HG03045 (cell line): ENCODE data around the gene MAP3K4.

ENCODE experiments used
- ATAC-seq: cut with Tn5 transposase; IDR thresholded peaks from one replicate; pipeline ENCODE4 v1.9.1; 2021; ENCODE audit warnings: mild to moderate bottlenecking, moderate library complexity; ENCODE audit not compliant: unreplicated experiment

The MAP3K4 gene

GRCh38 chr6:161080263-161080970 lies 88.8 kb downstream of the MAP3K4 start:
- ATAC-seq, result no peak

- ATAC-seq, result no peak
Observed at GRCh38 chr6:161082215-161082614, 90.6 kb downstream of the MAP3K4 start.

DNA sequence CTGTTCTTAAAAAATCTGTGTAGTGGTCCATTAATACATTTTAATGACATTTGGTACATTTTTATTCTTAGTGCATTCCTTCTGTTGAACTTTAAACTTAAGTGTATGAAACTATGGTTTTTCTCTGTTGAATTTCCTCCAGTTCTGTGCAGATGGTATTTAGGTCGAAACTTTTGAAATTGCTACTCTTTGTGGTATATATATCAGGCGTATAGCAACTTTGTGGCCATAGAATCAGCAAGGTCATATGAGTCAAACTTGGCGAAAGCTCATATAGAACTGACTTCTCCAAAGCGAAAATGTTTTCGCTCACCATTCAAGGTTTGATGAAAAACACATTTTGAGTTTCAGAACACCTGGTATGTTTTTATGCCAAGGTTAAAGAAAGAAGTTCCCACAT lies 93.7 kb downstream of the MAP3K4 start:
- ATAC-seq, result no peak

GRCh38 chr6:161088676-161089328 lies 97.2 kb downstream of the MAP3K4 start:
- ATAC-seq, result no peak

DNA sequence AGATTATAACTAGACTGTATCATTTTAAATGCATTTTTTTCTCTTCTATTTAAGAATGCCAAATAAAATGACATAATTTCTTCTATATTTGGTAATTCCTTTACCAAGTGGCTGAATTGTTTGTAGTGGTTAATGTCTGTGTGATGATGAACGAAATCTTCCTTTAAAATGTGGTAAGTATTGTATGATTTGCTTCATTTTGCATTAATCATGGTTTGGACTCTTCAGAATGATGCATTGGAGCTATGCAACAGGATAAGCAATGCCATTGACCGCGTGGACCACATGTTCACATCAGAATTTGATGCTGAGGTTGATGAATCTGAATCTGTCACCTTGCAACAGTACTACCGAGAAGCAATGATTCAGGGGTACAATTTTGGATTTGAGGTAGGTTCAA lies 99.6 kb downstream of the MAP3K4 start:
- no peak for ATAC-seq

DNA sequence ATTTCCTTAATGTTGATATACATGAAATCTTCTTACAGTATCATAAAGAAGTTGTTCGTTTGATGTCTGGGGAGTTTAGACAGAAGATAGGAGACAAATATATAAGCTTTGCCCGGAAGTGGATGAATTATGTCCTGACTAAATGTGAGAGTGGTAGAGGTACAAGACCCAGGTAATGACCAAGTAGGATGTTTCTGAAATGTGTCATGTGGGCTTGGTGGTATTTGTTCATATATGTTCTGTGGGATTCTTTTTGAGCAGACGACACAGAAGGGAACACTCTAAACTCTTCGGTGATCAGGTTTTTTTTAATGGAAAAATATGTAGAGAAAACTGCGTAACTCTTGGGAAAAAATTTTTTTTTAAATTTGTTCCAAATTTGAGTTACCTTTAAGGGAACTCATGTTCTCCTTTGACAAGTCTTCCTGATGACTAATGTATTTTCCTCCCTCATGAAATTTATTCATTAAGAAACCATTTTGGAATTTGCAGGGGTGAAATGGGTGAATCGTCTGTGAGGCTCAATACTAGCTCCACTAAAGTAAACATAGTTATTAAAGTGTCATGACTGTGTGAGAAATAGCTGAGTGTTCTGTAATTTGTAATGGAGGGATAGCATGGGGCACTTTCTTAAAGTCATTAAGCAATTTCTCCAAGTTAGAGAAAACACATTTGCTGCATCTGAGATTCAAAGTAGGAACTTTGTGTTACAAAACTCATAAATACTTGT lies 100.6 kb downstream of the MAP3K4 start:
- no peak for ATAC-seq

- no peak for ATAC-seq
Observed at GRCh38 chr6:161094955-161095354, 103.4 kb downstream of the MAP3K4 start.

- ATAC-seq, result no peak
Observed at GRCh38 chr6:161095916-161096315, 104.3 kb downstream of the MAP3K4 start.

DNA sequence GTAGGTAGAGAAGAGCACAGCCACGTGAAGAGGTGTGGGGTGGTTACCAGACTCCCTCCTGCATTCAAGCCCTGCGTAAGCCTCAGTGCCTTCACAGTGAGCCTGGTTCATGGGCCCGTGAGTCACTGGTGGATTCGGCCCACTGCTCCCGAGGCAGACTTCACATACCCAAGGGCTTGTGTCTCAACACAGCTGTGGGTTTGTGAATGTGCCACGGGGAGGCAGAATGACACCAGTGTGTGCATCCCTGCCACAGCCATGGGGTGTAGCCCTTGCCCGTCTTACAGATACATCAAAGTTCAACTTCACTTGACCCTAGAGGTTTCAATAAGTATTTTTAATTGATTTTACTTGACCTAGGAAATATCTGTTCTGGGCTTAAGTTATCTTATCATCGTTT lies 108.5 kb downstream of the MAP3K4 start:
- no peak for ATAC-seq

GRCh38 chr6:161101517-161101916 lies 109.9 kb downstream of the MAP3K4 start:
- no peak for ATAC-seq

GRCh38 chr6:161103475-161103874 lies 111.9 kb downstream of the MAP3K4 start:
- ATAC-seq, result no peak

- no peak for ATAC-seq
Observed at GRCh38 chr6:161104966-161105365, 113.4 kb downstream of the MAP3K4 start.

GRCh38 chr6:161105408-161105807 lies 113.8 kb downstream of the MAP3K4 start:
- no peak for ATAC-seq

GRCh38 chr6:161107779-161108730 lies 116.5 kb downstream of the MAP3K4 start:
- ATAC-seq, result no peak

DNA sequence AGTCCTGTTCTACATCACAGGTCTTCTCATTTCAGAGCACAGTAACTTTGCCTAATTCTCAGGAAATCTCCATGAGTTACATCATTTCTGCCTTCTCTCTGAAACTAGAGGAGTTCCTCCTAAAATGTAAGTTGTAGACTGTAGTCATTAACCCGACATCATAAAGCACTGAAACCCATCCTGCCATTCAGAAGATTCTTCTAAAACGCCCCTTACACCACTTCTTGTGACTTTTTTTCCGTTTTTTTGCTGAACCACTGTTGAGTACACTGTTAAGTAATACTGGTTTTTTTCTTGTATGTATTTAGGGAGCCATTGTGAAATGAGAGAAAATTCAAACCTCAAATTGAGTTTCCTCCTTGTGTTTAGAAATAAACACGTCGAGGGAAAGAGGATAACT lies 117.3 kb downstream of the MAP3K4 start:
- no peak for ATAC-seq

GRCh38 chr6:161109366-161109765 lies 117.8 kb downstream of the MAP3K4 start:
- no peak for ATAC-seq

GRCh38 chr6:161110028-161110779 lies 118.6 kb downstream of the MAP3K4 start:
- no peak for ATAC-seq

DNA sequence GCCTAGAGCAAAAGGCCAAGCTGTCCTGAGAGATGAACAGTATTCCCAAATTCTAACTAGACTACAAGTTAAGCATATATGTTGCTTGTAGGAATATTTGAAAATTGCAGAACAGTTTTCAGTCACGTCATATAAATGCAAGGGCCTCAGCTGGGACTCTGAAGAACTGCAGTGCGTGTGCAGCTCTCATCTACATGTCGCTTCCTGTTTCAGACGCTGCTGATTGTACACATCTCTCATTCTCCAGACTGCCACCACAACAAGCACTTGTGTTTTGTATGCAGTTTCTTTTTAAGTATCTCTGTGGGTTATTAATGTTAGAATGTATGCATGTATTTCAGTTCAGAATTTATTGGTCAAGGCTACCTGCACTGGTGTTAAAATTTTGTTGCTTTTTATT lies 119.7 kb downstream of the MAP3K4 start:
- ATAC-seq, result no peak

- peak; percentile 55 for ATAC-seq
Observed at GRCh38 chr6:161115468-161115867, 123.9 kb downstream of the MAP3K4 start.

DNA sequence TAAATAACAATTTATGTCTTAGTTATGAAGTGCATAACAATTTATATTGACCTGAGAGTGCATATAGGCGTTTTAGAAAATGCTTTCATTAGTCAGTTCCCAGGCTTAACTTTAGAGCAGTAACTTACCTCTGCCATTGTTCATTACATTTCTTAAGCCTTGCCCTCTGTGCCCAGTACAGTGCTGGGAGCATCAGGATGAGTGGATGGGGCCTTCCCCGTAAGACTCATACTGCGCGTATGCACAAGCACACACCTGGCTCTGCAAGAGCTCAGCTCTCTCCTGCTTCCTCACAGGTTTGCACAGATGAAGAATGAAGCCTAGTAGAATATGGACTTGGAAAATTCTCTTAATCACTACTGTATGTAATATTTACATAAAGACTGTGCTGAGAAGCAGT lies 125.0 kb downstream of the MAP3K4 start:
- ATAC-seq, result no peak
